HG02623 (cell line): ENCODE measurements around the gene GIMAP2.
"Not testable (repeated sequence)": the region's sequence is repeated elsewhere in the genome, so short reads cannot be mapped to it uniquely, and the experiment has no call there.

Experiments
- ATAC-seq: cut with Tn5 transposase; IDR thresholded peaks from one replicate; pipeline ENCODE4 v1.9.1; 2021; ENCODE audit warnings: moderate library complexity; ENCODE audit not compliant: unreplicated experiment

GIMAP2 gene

GRCh38 chr7:150685219-150686029, at the start of gene GIMAP2:
Gene GIMAP2, plus strand, starts transcription at chr7:150685706. Its CDS starts 1,354 bp downstream, at chr7:150687060.
- peak; percentile 96 for ATAC-seq

DNA sequence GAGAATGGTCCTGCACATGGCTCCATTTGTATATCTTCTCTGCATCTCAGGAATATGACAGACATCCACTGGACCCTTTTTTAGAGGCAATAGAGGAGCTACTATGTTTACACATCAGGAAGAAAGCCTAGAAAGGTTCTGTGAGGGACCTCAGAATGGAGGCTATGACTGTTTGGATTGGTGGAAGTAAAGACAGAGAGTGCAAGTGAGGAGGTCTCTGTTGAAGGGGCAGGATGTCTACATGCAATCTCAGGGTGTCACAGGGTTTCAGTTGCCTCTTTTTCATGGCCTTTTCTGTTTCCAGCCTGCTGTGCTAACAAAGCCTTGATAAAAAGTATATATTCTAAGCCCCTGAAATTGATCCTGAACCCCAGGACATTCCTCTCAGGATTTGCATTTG, 43.7 kb upstream of the GIMAP2 start:
- ATAC-seq: no peak

GRCh38 chr7:150642926-150643325, 42.6 kb upstream of the GIMAP2 start:
- ATAC-seq: no peak

DNA sequence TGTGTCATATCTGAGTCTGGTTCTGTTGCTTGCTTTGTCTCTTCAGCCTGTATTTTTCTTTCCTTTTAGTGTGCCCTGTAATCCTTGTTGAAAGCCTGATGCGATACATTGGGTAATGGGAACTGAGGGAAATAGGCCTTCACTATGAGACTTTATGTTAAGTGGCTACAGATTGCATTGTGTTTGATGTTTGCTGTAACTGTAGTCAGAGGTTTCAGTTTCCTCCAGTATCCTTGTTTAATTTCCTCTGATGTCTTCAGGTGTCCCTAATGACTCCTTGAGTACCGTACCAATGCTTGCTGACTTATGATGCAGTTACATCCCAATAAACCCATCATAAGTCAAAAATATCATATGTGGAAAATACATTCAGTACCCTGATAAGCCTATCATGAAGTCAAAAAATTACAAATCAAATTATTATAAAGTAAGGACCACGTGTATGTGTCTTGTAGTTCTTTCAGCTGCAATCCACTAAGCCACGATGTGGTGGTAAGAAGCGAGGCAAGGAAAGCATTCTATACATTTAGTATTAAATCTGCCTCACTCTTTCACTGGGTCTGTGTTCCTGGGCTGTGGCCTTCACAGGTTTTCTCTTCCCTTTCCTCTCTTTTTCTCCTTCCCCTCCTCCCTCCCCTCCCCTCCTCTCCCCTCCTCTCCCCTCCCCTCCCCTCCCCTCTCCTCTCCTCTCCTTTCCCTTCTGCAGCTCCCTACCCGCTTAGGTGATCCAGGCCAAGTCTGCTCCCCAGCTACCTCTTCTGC, 40.1 kb upstream of the GIMAP2 start:
- ATAC-seq: no peak

DNA sequence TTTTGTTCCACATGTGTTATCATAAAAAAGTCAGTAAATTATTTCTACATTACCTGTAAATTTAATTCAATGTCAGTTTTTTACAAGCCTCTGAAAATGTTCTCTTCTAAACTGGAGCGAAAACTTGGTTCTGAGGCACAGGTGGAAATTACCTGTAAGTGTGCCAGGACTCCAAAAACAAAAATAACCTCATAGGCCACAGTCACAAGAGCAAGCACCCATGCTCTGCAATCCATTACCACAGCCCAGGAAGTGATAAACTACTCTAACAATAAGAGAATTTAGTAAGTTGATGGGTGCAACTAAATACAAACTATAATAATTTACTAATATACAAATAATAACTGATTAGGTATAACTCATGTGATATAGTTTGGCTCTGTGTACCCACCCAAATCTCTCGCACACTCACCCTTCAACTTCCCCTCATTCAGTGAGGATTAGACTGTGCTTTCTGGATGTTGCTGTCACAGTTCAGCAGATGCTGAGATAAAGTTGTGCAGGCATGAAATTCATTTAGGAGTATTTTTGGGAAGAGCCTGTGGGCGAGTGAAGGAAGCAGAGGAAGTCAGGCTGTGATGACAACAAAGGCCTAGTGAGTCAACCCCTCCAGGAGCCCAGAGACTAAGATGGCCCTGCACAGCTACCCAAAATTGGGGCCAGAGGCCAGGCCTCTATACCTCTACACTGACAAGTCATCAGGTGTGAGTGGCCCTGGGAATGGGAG, 37.0 kb upstream of the GIMAP2 start:
- ATAC-seq: no peak

DNA sequence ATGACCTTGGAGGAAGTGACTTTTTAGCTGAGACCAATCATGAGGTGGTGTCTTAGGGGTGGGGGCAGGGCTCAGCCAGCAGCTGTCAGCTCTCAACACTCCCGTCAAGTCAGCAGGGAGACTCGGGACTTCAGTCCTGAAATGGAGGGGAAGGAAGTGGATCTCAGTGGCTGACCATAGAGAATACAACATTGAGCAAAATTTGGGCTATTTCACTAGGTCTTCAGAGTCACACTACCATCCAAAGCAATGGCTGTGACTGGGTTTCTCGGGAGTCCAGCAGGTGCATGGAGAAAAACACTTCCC, 36.5 kb upstream of the GIMAP2 start:
- ATAC-seq: no peak

DNA sequence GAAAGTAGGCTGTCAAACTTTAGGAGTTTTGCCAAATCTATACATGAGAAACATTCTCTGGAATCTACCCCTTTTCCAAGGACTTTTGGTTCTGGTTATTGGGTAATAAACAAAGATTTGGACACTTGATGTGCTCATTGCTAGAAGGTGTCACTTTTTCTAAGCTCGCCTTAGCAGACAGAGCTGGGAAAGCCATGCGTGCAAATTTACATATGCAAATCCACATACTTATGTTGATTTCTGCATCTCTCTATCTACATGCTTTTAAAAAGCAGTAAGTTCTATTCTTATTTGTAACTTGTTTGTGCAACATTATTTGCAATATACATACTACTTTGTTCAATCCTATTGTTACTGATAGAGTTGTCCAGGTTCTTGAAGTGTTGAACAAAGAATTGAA, 30.8 kb upstream of the GIMAP2 start:
- no peak for ATAC-seq

- ATAC-seq: no peak
These were observed 29.5 kb upstream of the GIMAP2 start for GRCh38 chr7:150656047-150656446.

GRCh38 chr7:150657526-150657925, 28.0 kb upstream of the GIMAP2 start:
- no peak for ATAC-seq

DNA sequence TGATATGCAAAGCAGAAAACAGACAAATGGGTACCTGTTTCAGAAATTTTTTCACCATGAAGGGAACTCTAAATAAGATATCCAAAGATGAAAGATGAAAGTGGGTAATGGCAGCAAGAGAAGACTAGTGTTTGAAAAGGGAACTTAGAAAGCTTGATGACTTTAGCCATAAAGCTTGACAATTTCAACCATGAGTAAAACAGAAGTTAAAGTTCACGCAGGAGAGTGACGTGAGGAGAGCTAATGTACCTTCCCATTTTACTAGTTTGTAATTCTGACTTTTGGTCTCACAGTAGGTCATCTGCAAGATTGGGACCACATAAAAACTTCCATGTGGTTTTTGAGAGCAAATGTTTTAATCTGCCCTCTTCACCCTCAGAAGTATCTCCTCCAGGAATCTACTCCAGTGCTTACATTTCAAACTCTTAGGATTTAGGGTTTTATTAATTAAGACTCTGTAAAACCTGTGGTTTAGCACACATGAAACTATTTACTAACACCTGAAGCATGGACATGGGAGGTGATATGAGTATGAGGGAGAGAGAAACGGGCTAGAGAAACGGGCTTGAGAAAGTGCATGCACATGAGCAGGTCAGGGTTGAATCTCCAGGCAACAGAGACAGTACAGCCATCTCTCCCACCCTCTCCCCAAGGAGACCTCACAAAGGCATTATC, 24.4 kb upstream of the GIMAP2 start:
- ATAC-seq: no peak

GRCh38 chr7:150662821-150663220, 22.7 kb upstream of the GIMAP2 start:
- ATAC-seq: not testable (repeated sequence)

GRCh38 chr7:150663802-150664494, 21.6 kb upstream of the GIMAP2 start:
- ATAC-seq: no peak

DNA sequence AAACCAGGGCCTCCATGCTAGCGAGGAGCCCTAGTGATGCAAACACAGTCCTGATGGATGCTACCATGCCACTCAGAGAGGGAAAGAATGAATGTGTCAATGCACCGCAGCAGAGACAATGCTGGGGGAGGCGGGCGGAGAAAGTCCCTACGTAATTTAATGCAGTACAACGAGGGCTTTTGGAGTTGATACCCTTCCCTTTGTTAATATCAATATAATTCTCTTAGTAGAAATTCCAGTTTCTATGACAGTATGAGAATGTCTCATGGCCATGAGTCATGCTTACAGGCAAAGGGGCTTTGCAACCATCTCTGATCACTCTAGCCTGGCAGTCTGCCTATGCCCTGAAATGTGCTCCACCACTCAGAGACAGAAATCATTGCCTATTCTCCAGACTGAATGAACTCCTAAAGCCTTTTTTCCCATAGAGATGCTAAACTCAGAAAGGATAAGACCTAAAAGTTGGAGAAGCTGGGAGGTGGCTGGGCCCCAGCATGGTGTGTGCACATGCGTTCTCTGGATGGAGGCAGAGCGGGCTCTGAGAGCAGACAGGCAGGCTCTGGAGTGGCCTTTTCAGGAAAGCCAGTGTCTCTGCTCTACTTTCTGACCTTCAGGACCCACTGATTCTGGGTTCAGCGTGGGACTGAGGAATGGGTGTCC, 20.3 kb upstream of the GIMAP2 start:
- ATAC-seq: no peak

DNA sequence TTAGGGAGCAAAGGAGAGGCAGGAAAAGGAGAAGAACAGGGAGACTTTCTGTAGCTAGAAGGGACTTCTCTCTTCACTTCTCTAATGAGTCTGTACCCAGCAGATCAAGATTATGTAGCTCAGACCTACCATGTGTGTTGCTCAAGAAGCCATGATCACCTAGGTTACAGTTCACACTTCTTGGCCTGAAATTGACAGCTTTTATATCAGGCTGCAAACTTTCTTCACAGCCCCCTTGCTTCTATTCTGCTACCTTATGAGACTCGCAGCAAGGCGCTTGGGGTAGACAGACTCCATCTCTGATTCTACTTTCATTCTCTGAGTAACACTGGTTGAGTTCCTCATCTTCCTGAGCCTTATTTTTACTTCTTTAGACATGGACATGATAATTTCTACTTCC, 19.6 kb upstream of the GIMAP2 start:
- ATAC-seq: no peak

- no peak for ATAC-seq
These were observed 19.1 kb upstream of the GIMAP2 start for GRCh38 chr7:150666412-150666811.

- ATAC-seq: peak; percentile 75
These were observed 17.0 kb upstream of the GIMAP2 start for GRCh38 chr7:150668472-150668911.

DNA sequence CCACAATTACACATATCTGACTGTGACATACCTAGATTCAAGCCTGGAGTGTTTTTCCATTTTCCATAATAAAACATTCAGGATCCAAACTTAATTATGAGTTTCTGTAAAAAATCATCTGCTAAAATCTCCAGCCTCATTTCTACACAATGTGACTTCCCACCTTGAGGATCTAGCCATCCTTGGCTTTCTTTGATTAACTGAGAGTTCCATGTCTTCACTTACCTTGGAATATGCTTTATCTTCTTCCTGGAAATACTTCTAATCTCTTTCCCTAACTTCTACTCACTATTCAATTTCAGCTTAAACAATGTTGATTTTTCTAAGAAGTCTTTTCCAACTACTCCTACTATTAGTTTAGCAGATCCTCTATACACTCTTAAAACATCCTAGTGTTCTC, 16.5 kb upstream of the GIMAP2 start:
- no peak for ATAC-seq

DNA sequence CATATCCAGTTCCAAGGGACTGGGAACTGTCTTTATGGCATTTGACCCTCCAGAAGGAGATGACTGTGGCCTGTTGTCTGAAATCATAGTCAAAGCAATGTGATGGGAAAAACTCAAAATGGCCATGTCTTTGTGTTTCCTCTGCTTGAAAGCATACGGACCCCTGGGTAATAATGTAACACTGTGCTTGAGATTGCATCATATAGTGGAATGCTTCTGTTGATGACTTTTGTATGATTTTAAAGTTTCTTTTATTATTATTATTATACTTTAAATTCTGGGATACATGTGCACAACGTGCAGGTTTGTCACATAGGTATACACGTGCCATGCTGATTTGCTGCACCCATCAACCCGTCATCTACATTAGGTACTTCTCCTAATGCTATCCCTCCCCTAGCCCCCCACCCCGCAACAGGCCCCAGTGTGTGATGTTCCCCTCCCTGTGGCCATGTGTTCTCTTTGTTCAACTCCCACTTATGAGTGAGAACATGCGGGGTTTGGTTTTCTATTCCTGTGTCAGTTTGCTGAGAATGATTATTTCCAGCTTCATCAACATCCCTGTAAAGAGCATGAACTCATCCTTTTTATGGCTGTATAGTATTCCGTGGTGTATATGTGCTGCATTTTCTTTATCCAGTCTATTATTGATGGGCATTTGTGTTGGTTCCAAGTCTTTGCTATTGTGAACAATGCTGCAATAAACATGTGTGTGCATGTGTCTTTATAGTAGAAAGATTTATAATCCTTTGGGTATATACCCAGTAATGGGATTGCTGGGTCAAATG, 13.5 kb upstream of the GIMAP2 start:
- ATAC-seq: not testable (repeated sequence)

GRCh38 chr7:150675714-150676113, 9.8 kb upstream of the GIMAP2 start:
- ATAC-seq: no peak
